Tibial artery (tissue), 4 donors: ENCODE data around the gene KRTAP1-5.

Experiments used
- DNase-seq, 2 donors: peaks; one replicate each; pipeline ENCODE4 v3.0.0-alpha.2; 2019
- H3K27ac ChIP-seq, 2 donors: fragments of 200-600 bp; sonication (generic) in 1 of 2; 1 replicate in 1 of 2; 2 replicates in 1 of 2; pipeline ENCODE4 v1.5.1; 2018 to 2019; ENCODE audit warnings: mild to moderate bottlenecking in 1 of 2
- H3K27me3 ChIP-seq, 2 donors: fragments of 200-600 bp; sonication (generic) in 1 of 2; one replicate each; pipeline versions ENCODE4 v1.5.1 to v1.6.0; 2016 to 2019
- H3K36me3 ChIP-seq, 3 donors: fragments of 200-600 bp; sonication (generic) in 2 of 3; one replicate each; pipeline ENCODE4 v1.5.1; 2016 to 2019; ENCODE audit warnings: mild to moderate bottlenecking in 2 of 3
- H3K4me1 ChIP-seq, 4 donors: fragments of 200-600 bp; sonication (generic) in 2 of 4; 1 replicate in 3 of 4; 2 replicates in 1 of 4; pipeline ENCODE4 v1.5.1; 2016 to 2019
- H3K4me3 ChIP-seq, 2 donors: fragments of 200-600 bp; sonication (generic) in 1 of 2; 1 replicate in 1 of 2; 2 replicates in 1 of 2; pipeline ENCODE4 v1.5.1; 2018 to 2019; ENCODE audit warnings: mild to moderate bottlenecking in 2 of 2
- H3K9me3 ChIP-seq, 3 donors: fragments of 200-600 bp; sonication (generic) in 1 of 3; one replicate each; pipeline ENCODE4 v1.5.1; 2016 to 2019
- intact Hi-C: fragments of 100-400 bp; cut with DNase I; formaldehyde crosslinking; loops from one replicate; pipeline ENCODE4 v1.15.0; 2023; ENCODE audit warnings: low total_unique reads
- TF ChIP-seq, protein P1 (sequence below), 2 experiments: fragments of 200-600 bp in 1 of 2; fragments of 450-650 bp in 1 of 2; IDR thresholded peaks; one replicate each; pipeline ENCODE4 v1.5.1; 2017 to 2019; ENCODE audit warnings: antibody characterized with exemption in 2 of 2, mild to moderate bottlenecking in 1 of 2, moderate library complexity in 1 of 2

KRTAP1-5 gene

DNA sequence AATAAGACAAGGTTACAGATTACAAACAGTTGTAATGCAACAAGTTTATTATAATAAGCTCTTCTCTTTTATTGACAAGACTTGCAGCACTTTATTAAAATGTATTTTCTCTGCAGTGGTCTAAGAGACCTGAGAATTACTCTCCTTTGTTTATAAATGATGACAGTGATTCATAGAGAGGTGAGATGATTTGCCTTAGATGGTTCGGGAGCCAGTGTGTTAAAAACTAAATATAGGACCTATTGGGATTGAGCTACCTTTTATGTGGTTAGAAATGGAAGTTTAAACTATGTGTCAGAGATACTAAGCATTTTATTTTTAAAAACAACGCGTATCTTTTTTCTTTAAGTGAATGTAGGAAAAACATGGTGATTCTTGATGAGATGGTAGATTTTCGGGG, 30.2 kb downstream of the KRTAP1-5 start:
- Histone ChIP-seq H3K27ac (no peak overlapping the region), H3K27me3 (peaks cover 0 to 12% of the 10 kb centered on the region in 2 donors), H3K4me1 (no peaks in the 10 kb centered on the region), H3K36me3 (no peaks in the 10 kb centered on the region), H3K4me3 (no peak overlapping the region), H3K9me3 (no peaks in the 10 kb centered on the region)
- TF ChIP-seq, protein P1, sequence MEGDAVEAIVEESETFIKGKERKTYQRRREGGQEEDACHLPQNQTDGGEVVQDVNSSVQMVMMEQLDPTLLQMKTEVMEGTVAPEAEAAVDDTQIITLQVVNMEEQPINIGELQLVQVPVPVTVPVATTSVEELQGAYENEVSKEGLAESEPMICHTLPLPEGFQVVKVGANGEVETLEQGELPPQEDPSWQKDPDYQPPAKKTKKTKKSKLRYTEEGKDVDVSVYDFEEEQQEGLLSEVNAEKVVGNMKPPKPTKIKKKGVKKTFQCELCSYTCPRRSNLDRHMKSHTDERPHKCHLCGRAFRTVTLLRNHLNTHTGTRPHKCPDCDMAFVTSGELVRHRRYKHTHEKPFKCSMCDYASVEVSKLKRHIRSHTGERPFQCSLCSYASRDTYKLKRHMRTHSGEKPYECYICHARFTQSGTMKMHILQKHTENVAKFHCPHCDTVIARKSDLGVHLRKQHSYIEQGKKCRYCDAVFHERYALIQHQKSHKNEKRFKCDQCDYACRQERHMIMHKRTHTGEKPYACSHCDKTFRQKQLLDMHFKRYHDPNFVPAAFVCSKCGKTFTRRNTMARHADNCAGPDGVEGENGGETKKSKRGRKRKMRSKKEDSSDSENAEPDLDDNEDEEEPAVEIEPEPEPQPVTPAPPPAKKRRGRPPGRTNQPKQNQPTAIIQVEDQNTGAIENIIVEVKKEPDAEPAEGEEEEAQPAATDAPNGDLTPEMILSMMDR (IDR thresholded peaks at IDR 0.05) = no peak
- DNase-seq = no peak
- intact Hi-C loops = no loop called here

GRCh38 chr17:40995116-40995515, 31.9 kb downstream of the KRTAP1-5 start:
- no peaks in the 10 kb centered on the region for H3K4me1 ChIP-seq
- no peaks in the 10 kb centered on the region for H3K9me3 ChIP-seq
- TF ChIP-seq, protein P1 (IDR thresholded peaks at IDR 0.05) = no peak
- no peak overlapping the region for H3K27ac ChIP-seq
- peaks cover 0 to 17% of the 10 kb centered on the region in 2 donors for H3K27me3 ChIP-seq
- DNase-seq = no peak
- H3K4me3 ChIP-seq = no peak overlapping the region
- no peaks in the 10 kb centered on the region for H3K36me3 ChIP-seq
- intact Hi-C loops = no loop called here

GRCh38 chr17:40993839-40994238, 33.2 kb downstream of the KRTAP1-5 start, which contains the start of gene KRTAP3-3:
TSS of gene KRTAP3-3 (minus strand) at chr17:40994164. CDS start at chr17:40994097, 67 bp downstream.
- Histone ChIP-seq H3K27me3 (peaks cover 0 to 17% of the 10 kb centered on the region in 2 donors), H3K4me1 (no peaks in the 10 kb centered on the region), H3K27ac (no peak within 1 kb of the TSS), H3K4me3 (no peak within 1 kb of the TSS), H3K36me3 (no peaks in the 10 kb centered on the region), H3K9me3 (no peaks in the 10 kb centered on the region)
- intact Hi-C loops = no loop called here
- DNase-seq = no peak
- TF ChIP-seq, protein P1 (IDR thresholded peaks at IDR 0.05) = no peak

DNA sequence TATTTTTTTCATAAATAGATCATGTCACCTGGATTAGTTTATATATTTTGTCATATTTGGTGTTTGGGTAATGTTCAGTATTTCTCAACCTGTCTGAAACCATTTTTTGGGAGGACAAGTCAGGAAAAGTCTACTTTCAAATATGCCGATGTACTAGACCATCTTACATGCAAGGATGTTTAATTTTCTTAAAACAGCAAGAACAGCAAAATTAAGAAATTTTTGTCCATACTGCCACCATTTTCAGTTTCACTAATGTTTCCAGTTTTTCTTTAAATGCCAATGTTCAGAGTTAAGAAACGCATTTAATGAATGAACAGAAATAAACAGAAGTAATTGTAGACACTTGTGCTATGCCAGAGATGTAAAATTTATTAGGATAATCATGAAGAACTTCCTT, 33.9 kb downstream of the KRTAP1-5 start:
- Histone ChIP-seq H3K4me3 (no peak overlapping the region), H3K36me3 (no peaks in the 10 kb centered on the region), H3K27me3 (peaks cover 0 to 17% of the 10 kb centered on the region in 2 donors), H3K4me1 (no peaks in the 10 kb centered on the region), H3K9me3 (no peaks in the 10 kb centered on the region), H3K27ac (no peak overlapping the region)
- intact Hi-C loops = no loop called here
- TF ChIP-seq, protein P1 (IDR thresholded peaks at IDR 0.05) = no peak
- DNase-seq = no peak

GRCh38 chr17:40992666-40993065, 34.3 kb downstream of the KRTAP1-5 start:
- TF ChIP-seq, protein P1 (IDR thresholded peaks at IDR 0.05) = no peak
- Histone ChIP-seq H3K27me3 (peaks cover 0 to 17% of the 10 kb centered on the region in 2 donors), H3K9me3 (no peaks in the 10 kb centered on the region), H3K4me1 (no peaks in the 10 kb centered on the region), H3K27ac (no peak overlapping the region), H3K4me3 (no peak overlapping the region), H3K36me3 (no peaks in the 10 kb centered on the region)
- no peak for DNase-seq
- intact Hi-C loops = no loop called here

DNA sequence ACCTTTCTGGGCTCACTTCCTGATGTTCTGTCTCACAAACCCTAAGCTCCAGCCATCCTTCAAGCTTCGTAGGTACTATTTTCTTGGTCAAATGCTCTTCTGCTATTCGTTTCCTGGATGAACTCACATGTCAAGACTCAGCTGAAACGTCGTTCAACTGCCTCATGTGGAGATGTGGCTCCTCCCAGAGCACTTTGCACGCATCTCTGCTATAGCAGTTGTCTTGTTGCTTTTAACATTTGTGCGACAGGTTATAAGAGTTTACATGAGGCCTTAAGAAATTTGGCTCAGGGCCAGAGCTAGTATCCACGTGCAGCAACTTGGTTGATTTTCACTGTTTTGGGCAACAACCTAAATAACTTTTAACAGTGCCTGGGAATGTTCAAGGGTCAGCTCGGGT, 40.1 kb downstream of the KRTAP1-5 start:
- H3K27ac ChIP-seq = no peak overlapping the region
- no peaks in the 10 kb centered on the region for H3K36me3 ChIP-seq
- TF ChIP-seq, protein P1 (IDR thresholded peaks at IDR 0.05) = no peak
- intact Hi-C loops = no loop called here
- H3K4me3 ChIP-seq = no peak overlapping the region
- DNase-seq = no peak
- H3K9me3 ChIP-seq = no peaks in the 10 kb centered on the region
- H3K27me3 ChIP-seq = peaks cover 0 to 5% of the 10 kb centered on the region in 2 donors
- H3K4me1 ChIP-seq = no peaks in the 10 kb centered on the region
